ENCODE results near the gene FRMD4B.
A peak's percentile ranks its signal among the peaks of the same experiment; 100 is the strongest.

Gene FRMD4B

GRCh38 chr3:69200384-69201068 lies 185.4 kb downstream of the FRMD4B start:
- intact Hi-C loops (cut with DNase I; ENCODE audit: low total_unique reads): no loop called here
- no peak for DNase-seq

GRCh38 chr3:69199942-69200341 lies 185.9 kb downstream of the FRMD4B start:
- no peak for DNase-seq
- TF ChIP-seq, protein P1, sequence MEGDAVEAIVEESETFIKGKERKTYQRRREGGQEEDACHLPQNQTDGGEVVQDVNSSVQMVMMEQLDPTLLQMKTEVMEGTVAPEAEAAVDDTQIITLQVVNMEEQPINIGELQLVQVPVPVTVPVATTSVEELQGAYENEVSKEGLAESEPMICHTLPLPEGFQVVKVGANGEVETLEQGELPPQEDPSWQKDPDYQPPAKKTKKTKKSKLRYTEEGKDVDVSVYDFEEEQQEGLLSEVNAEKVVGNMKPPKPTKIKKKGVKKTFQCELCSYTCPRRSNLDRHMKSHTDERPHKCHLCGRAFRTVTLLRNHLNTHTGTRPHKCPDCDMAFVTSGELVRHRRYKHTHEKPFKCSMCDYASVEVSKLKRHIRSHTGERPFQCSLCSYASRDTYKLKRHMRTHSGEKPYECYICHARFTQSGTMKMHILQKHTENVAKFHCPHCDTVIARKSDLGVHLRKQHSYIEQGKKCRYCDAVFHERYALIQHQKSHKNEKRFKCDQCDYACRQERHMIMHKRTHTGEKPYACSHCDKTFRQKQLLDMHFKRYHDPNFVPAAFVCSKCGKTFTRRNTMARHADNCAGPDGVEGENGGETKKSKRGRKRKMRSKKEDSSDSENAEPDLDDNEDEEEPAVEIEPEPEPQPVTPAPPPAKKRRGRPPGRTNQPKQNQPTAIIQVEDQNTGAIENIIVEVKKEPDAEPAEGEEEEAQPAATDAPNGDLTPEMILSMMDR (IDR thresholded peaks at IDR 0.05): no peak

More at GRCh38 chr3:69200384-69201068, 185.4 kb downstream of the FRMD4B start:
- H3K4me1 ChIP-seq: peaks cover 0 to 9% (median 4%) of the 10 kb centered on the region in 4 donors
- no peak overlapping the region for H3K27ac ChIP-seq
- H3K36me3 ChIP-seq: peaks cover 0 to 5% (median 4%) of the 10 kb centered on the region in 3 donors
- H3K9me3 ChIP-seq: no peaks in the 10 kb centered on the region
- H3K27me3 ChIP-seq: no peaks in the 10 kb centered on the region
- H3K4me3 ChIP-seq: peak overlapping the region; percentile 7 to 36
- TF ChIP-seq, protein P1 (IDR thresholded peaks at IDR 0.05): no peak

GRCh38 chr3:69197922-69198530 lies 187.9 kb downstream of the FRMD4B start:
- H3K4me3 ChIP-seq: no peak overlapping the region
- H3K27me3 ChIP-seq: no peaks in the 10 kb centered on the region
- H3K4me1 ChIP-seq: peaks cover 0 to 9% (median 4%) of the 10 kb centered on the region in 4 donors
- peaks cover 0 to 16% (median 6%) of the 10 kb centered on the region in 3 donors for H3K36me3 ChIP-seq
- intact Hi-C loops (cut with DNase I; ENCODE audit: low total_unique reads): no loop called here
- DNase-seq: no peak
- H3K9me3 ChIP-seq: no peaks in the 10 kb centered on the region
- no peak overlapping the region for H3K27ac ChIP-seq
- TF ChIP-seq, protein P1 (IDR thresholded peaks at IDR 0.05): no peak

More at GRCh38 chr3:69199942-69200341, 185.9 kb downstream of the FRMD4B start:
- Histone ChIP-seq H3K9me3 (no peaks in the 10 kb centered on the region), H3K36me3 (peaks cover 0 to 5% (median 5%) of the 10 kb centered on the region in 3 donors), H3K27me3 (no peaks in the 10 kb centered on the region), H3K27ac (no peak overlapping the region), H3K4me1 (peaks cover 0 to 9% (median 4%) of the 10 kb centered on the region in 4 donors), H3K4me3 (peak overlapping the region; percentile 16 to 36)
- intact Hi-C loops (cut with DNase I; ENCODE audit: low total_unique reads): no loop called here

- H3K36me3 ChIP-seq: peaks cover 0 to 20% (median 9%) of the 10 kb centered on the region in 3 donors
- TF ChIP-seq, protein P1 (IDR thresholded peaks at IDR 0.05): no peak
- no peaks in the 10 kb centered on the region for H3K9me3 ChIP-seq
- no peak overlapping the region for H3K27ac ChIP-seq
- no peak for DNase-seq
- peaks cover 0 to 9% (median 4%) of the 10 kb centered on the region in 4 donors for H3K4me1 ChIP-seq
- no peak overlapping the region for H3K4me3 ChIP-seq
- no peaks in the 10 kb centered on the region for H3K27me3 ChIP-seq
- intact Hi-C loops (cut with DNase I; ENCODE audit: low total_unique reads): no loop called here
Observed at GRCh38 chr3:69197455-69197854, 188.4 kb downstream of the FRMD4B start.

DNA sequence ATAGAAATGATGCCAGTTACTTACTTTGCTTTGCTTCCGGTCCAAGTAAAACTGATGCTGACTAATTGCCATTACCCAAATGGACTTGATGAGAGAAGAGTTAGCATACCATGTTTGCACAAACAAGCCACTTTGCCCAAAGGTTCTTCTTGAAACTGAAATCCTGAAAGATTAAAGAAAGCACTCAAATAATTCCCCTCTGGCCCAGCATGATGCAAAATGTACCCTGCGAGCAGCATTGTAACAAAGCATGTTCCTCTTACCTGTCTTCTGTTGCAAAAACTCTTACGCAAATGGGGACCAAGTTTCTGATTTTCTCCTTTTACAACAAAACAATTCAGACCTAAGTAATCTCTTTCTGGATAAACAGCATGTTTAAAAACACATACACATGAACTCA lies 189.0 kb downstream of the FRMD4B start:
- intact Hi-C loops (cut with DNase I; ENCODE audit: low total_unique reads): no loop called here
- no peaks in the 10 kb centered on the region for H3K9me3 ChIP-seq

More for the DNA sequence above, 189.0 kb downstream of the FRMD4B start:
- Histone ChIP-seq H3K4me3 (no peak overlapping the region), H3K36me3 (peaks cover 0 to 20% (median 9%) of the 10 kb centered on the region in 3 donors), H3K27ac (no peak overlapping the region), H3K27me3 (no peaks in the 10 kb centered on the region), H3K4me1 (peaks cover 0 to 9% (median 4%) of the 10 kb centered on the region in 4 donors)
- DNase-seq: no peak
- TF ChIP-seq, protein P1 (IDR thresholded peaks at IDR 0.05): no peak
